ENCODE data around the gene NDUFB10.
A peak's percentile ranks its signal among the peaks of the same experiment; 100 is the strongest.
"Not testable (repeated sequence)": the region's sequence is repeated elsewhere in the genome, so short reads cannot be mapped to it uniquely, and the experiment has no call there.

Gene NDUFB10

DNA sequence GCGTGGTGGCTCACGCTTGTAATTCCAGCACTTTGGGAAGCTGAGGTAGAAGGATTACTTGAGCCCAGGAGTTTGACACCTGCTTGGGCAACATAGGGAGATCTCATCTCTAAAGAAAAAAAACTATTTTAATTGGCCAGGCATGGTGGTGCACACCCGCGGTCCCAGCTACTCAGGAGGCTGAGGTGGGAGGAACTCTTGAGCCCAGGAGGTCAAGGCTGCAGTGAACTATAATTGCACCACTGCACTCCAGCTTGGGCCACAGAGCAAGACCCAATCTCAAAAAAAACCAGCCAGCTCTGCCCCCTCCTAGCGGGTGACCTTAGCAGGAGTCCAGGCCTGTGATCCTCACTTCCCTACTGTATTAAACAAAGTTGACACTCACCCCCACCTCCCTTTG is 35.2 kb upstream of the NDUFB10 start:
- DNase-seq (ENCODE audit: low spot score) = no peak

DNA sequence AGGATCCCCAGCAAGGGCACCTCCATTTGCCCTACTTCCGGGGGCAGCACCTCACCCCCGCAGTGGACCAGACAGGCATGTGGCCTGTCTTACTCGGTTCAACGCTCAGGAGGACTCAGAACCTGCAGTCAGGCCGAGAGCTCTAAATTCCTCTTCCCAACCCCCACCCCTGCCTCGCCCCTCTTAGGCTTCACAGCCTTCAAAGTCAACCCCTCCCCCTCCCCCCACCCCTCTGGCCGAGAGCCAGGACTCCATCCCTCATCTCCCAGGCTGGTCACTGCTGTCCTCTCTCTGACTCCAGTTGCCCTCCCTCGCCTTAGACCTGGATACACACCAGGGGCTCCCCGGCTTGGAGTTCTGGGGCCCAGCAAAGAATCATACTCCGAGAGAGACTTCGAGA is 33.1 kb upstream of the NDUFB10 start:
- no peak for DNase-seq (ENCODE audit: low spot score)

DNA sequence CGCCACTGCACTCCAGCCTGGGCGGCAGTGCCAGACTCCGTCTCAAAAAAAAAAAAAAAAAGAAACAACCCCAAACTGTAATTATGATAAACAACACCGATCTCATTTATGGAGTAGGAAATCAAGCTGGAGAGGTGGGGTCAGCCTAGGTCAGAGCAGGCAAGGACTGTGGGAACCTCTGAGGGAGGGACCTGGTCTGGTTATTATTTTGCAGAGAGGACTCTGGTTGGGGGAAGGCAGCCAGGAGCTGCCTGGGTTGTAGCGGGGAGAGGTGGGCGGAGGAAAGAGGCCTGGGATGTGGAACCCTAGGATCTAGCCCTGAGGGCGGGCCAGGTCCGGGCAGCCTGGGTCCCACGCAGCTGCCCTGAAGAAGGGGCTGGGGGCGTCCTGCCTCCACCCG is 30.2 kb upstream of the NDUFB10 start:
- DNase-seq (ENCODE audit: low spot score) = no peak

DNA sequence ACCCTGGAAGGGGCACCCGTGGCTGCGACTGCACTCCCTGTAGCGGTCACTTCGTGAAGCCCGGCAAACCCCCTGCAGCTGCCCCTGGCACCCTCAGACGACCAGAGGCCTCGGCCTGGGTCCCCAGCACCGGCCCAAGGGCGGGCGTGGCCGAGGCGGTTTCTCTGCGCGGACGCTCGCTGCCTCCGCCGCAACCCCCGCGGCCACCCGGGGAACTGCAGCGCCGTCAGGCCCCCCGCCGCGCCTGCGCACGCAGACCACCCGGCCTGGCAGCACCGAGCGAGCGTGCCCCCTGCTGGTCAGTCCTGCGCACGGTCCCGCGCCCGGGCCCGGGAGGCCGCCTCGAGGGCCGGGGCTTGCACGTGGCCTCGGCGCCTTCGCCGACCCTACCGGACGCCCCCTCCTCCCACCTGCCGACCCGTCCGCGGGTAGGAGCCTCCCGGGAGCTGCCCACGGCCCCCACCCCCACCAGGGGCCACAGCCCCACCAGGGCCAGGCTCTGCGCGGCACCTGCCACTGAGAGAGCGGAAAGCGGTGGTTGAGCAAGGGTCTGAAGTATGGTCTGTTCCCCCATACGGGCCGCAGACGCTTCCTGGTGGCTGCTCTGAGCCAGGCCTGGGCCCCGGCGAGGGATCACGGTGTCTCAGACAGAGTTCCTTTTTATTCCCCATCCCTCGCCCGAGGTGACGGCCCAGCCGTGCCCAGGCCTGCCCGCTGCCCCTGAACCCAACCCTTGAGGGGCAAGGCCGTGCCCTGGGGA is 29.6 kb upstream of the NDUFB10 start:
- peak; percentile 86 for DNase-seq (ENCODE audit: low spot score)

DNA sequence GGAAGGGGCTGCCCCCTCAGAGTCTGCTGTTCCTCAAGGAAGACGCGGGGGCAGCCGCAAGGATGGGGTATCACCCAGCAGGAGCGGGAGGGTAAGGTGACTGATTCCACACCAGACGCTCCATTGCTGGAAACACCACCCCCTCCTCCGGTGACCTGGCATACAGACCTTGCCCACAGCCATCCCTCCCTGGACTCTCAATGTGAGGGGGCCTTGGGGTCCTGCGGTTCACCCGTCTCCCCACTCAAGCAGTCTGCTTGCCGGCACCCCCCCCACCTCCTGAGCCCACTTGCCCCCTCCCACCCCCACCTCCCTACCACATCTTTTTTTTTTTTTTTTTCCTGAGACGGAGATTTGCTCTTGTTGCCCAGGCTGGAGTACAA is 29.0 kb upstream of the NDUFB10 start:
- no peak for DNase-seq (ENCODE audit: low spot score)

DNA sequence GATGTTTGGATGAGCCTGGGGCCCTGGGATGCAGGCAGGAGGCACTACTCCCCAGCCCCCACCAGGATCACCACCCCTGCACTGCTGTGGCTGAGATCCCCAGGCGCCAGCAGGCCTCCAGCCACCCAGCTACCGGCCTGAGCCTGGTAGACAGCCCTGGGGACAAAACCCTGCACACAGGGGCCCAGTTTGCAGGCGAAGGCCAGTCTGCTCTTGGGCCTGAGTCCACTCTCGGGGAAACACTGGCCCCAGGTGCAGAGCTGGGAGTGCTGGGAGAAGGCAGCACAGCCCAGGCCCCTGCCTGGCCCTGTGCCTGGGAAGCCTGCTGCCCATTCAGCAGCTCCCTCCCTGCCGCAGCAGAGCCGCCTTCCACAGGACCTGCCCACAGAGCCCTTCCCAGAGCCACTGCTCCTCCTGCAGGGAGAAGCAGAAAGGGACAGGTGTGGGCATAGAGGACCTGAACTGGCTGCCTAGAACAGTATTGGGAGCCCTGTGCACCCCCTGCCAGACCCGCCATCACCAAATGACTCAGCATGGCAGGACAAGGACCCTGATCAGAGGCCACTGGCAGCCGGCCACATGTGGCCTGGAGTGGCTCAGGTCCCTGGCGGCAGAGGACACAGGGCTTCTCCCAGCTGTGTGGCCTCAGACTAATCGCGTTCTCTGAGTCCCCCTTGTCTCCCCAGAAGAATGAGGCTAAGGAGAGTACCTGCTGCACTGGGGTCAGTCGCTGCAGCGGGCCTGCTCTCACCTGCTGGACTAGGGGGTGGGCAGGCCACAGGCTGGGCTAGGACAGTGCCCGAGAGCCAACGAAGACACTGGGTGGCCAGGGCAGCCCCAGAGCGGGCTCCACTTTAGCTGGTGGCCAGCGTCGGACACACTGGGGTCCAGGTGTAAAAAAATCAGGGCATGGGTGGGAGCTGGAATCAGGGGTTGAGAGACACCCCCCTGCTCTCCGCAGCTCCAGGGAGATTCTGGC is 27.0 kb upstream of the NDUFB10 start:
- no peak for DNase-seq (ENCODE audit: low spot score)

DNA sequence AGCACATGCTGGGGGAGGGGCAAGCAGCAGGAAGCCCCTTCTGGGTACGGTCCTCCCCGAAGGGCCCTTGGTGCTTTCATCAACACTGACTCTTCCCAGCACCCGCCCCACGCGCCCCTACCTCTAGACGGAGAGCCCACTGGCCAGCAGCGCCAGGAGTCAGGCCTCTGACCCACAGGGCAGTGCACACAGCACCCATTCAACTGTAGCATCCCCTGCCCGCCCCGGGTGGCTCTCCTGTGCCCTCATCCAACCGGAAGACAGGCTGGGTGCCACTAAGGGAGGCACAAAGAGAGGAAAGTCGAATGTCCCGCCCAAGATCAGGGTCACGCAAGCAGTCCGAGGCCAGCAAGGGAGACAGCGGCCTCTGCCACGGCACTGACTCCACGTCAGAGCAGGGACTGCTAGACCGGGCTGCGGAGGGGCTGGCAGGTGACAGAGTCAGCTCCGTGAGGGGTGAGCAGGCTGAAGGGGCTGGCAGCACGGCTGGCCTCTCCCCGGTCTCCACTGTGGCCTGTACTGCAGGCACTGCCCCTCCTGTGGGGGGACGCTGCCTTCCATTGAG is 26.2 kb upstream of the NDUFB10 start:
- DNase-seq (ENCODE audit: low spot score) = no peak

DNA sequence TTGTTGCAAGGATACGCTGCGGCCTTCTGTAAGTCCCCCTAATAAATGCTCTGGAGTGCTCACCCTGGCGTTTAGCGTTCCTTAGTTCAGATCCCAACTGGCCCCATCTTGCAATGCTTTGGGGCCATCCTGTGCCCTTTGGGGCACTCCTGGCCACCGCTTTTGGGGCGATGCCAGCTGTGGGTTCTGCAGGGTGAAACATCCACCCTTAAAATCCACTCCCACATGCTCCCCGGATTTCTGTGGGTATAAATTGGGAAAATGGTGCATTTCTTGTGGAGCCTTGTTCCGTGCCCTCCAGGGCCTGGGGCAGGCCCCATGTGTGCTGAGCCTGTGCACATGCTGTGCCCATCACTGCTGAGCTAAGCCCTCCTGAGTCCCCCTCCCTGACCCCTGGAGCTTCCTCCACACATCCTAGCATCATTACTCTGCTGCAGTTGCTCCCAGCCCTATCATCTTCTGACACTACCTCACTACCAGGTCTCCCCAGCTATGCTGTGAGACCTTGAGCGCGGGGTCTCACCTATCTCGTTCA is 22.3 kb upstream of the NDUFB10 start:
- DNase-seq (ENCODE audit: low spot score) = no peak

DNA sequence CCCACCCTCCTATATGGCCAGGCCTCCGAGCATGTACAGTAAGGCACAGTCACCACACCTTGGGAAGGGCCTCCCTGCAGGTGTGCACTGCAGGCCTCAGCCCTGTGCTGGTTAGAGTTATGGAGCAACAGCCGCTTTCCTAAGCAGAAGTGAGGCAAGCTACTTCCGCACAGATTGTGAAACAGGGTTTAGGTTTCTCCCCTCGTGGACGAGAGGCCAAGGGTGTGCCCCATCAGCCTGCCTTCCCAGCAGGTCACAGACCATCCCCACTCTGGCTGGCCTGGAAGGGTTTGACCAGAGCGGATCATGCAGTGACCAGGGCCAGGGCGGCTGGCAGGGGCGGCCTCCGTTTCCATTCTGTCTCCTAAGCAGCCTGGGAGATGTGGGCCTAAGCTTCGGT is 21.0 kb upstream of the NDUFB10 start:
- no peak for DNase-seq (ENCODE audit: low spot score)

DNA sequence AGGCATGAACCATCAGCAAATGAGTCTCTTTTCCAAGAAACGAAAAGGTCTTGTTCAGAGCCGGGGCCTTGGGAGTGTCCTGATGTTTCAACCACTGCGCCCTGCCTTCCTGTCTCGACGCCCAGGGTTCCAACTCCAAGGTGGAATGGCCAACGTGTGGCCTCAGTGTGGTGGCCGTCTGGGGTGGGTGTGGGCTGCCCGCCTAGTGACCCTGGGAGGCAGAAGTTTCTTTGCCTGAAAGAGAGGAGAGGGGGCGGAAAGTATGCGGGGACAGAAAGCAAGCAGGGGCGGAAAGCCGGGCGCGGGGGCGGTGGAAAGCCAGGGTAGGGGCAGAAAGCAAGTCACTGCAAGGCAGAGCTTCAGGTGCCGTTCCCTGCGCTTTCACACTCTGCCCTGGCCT is 20.4 kb upstream of the NDUFB10 start:
- DNase-seq (ENCODE audit: low spot score) = no peak

DNA sequence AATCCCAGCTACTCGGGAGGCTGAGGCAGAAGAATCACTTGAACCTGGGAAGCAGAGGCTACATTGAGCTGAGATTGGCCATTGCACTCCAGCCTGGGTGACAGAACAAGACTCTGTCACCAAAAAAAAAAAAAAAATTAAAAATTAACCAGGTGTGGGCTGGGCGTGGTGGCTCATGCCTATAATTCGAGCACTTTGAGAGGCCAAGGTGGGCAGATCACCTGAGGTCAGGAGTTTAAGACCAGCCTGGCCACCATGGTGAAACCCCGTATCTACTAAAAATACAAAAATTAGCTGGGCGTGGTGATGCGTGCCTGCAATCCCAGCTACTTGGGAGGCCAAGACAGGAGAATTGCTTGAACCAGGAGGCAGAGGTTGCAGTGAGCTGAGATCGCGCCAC is 19.5 kb upstream of the NDUFB10 start:
- not testable (repeated sequence) for DNase-seq (ENCODE audit: low spot score)

DNA sequence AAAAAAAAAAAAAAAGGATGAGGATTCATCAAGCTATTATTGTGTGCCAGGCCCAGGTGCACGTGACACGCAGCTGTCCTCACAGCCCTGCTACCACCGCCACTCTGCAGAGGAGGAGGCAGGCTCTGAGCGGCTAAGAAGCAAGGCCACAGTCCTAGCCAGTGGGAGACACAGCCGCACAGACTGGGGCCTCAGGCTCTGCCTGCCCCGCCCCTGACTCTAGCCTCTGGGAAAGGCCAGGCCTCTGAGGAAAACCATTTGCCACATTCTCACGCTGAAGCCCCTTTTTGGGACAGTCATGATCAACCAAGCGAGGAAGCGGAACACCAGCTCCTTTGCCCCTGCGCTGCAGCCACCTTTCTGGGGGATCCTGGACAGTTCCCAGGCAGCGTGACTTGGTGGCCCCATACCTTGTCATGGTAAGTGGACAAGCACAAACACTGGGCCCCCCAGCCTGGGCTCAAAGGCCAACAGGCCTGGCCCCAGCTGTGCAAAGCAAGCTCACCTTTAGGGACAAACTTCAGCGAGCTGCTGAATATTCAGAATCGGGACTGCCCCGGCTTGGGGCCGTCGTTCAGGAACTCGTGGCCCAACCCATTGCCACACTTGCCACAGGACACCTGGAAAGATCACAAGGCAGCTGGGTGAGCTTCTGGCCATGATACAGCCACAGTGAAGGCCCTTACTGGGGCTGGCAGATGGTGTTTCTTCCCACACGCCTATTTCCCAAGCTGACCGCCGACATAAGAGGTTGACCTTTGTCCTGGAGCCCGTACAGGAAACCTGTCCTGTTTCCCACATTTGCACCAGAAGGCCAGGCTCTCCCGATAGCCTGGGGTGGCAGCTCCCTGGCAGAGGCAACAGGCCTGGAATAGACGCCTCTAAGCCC is 18.8 kb upstream of the NDUFB10 start:
- no peak for DNase-seq (ENCODE audit: low spot score)

DNA sequence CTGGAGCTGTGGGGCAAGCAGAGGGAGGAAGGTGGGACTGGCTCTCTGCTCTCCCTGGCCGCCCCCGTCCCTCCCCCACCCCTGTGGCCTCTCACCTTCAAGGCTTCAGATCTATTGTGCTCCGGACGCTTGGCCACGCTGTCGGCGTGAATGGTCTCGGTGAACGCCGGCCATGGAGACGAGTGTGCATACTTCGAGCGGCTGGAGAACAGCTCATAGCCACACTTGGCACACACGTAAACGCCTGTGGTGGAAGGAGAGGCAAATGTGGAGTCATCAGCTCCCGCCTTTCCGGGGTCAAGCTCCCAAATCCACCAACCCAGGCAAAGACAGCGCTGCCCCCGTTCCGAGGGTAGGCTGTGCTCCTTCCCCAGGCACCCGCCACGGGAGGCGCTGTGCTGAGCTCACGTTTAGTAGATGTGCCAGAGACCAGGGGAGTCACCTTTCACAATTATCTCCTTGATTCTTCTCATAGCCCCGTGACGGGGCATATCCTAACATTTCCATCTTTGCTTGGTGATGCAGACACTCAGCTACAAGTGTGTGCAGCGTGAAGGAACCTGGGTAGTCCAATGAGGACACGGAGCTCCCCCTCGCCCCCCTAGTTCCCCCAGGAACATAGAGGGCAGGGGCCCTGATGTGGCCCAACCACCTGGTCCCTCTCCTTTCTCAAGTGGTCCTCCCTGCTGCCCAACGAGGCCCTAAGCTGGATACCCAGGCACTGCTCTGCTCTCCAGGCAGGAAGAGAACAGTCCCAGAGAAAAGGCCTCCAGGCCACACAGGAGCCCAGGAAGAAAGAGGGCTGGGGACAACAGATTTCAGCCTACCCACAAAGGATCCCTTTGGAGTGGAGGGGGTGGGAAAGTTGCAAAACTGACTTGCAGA is 17.9 kb upstream of the NDUFB10 start:
- DNase-seq (ENCODE audit: low spot score) = no peak

DNA sequence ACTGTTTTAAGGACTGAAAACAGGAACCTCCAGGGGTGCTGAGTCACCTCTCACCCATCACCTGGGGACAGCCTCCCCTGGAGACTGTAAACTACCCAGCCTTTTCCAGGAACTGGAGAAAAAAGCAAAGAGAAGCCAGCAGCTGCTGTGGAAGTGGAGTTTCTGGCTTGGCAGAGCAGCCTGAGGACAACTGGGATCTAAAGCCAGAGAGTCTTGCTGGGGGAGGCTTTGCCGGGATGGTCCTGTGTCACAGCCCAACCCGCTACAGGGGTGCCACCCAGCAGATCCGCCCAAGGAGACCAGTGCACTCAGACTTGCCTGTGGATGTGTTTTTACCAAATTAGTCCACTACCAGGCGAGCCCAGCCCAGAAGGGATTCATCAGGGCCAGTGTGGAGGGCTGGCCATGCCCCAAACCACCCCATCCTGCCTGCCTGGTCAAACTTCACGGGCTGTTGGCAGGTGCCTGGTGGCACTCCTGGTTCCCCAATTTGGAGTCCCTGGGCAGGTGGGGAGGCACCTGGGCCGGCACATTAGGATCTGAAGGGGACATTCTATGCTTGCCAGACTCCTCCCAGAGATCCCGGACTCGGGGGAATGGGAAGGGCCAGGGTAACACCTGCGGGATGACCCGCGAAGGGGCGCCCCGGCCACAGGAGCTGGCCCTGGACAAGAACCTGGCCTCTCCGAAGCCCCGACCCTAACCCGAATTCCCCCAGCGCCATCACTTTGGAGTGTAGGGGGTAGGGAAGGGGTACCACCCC is 17.1 kb upstream of the NDUFB10 start:
- no peak for DNase-seq (ENCODE audit: low spot score)

DNA sequence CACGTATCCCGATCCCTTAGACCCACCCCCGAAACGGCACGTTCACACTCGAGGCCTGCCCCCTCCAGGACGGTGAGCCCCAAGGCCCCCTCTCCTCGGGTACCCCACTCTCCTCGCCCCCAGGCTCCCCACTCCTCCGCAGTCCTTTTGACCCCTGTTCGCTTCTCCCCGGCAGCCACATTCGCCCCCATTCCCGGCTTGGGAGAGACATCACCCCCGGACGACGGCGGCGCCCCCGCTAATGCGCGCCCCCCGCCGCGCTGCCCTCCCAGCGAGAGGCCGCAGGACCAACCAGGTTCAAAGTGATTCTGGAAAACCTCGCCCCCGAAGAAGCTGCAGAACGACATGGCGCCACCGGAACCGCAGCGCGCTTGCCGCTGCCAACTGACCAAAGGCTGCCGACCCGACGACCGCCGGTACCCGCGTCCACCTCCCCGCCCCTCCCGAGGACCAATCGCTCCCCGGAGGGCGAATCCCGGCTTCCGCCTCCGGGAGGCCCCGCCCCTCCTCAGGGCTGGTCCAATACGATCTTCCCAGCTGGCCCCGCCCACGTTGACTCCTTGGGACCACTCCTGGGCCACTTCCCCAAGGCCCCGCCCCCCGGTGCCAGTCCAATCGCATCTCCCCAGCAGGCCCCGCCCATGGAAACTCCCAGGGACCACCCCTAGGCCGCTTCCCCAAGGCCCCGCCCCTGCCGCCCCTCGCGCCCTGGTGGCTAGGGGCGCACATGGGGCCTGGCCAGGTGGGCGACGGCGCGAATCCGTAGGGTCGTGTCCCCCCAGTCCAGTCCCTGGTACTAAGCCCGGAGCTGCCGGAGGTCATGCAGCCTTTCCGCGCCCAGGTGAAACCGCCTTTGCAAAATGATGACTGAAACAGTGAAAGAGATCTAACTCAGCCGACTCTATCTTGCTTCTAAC is 16.3 kb upstream of the NDUFB10 start, which contains the start of gene MSRB1:
Gene MSRB1 (minus strand): TSS at position 390 of the 917 bp plus-strand sequence. CDS start 43 bp downstream, at position 347.
- peak; percentile 99 for DNase-seq (ENCODE audit: low spot score)

DNA sequence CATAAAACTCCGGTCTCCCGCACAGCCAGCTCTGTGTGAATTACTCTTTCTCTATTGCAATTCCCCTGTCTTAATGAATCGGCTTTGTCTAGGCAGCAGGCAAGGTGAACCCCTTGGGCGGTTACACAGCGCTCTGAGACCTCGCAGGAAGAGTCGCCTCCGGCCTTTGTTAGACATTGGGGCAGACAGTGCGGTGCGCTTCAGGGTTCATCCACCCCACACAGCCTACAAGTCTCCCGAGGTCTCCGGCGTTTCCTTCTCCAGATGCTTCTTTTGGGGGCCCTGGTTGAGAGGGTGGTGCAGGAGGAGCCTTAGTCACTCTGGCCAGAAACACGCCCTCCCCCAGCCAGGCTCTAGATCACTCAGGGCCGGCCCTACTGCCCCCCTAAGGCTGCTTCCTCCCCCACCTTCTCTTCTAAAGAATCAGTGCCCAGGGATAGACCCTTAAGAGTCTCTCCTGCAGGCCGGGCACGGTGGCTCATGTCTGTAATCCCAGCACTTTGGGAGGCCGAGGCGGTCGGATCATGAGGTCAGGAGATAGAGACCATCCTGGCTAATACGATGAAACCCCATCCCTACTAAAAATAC is 14.6 kb upstream of the NDUFB10 start:
- DNase-seq (ENCODE audit: low spot score) = no peak

DNA sequence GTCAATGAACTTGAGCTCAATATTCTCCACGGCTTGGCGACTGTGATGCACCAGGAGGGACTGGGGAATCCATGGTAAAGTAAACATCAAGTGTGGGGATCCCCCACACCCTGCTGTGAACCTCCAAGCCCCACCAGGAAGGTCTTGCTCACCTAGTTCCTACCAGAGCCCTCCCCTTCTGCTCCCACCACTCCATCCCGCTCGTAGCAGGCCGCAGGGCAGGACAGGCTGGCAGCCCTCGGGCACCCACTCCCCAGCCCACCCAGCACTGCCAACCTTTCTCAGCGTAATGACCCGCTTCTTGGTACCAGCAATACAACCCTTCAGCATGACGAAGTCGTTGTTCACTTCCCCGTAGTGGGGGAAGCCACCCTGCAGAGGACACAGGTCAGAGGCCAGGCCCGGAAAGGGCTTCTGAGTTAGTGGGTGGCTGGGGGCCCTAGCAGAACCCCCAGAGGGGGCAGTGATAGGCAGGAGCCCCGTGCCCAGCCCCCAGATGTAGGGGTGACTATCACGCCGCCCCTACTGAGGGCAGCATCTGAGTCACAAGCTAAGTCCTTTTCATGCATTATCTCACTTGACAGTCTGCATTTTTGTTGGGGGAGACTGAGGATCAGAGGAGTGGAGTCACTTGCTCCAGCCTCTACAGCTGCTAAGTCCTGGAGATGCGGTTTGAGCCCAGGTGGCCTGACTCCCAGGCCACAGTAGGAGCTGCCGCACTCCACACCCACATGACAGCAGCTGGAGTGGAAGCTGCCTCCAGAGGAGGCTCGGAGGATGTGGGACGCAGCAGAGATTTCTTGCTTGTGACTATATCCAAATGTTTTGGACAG is 13.6 kb upstream of the NDUFB10 start:
- DNase-seq (ENCODE audit: low spot score) = no peak
